ENCODE results near the gene ATP2B2.

DNA sequence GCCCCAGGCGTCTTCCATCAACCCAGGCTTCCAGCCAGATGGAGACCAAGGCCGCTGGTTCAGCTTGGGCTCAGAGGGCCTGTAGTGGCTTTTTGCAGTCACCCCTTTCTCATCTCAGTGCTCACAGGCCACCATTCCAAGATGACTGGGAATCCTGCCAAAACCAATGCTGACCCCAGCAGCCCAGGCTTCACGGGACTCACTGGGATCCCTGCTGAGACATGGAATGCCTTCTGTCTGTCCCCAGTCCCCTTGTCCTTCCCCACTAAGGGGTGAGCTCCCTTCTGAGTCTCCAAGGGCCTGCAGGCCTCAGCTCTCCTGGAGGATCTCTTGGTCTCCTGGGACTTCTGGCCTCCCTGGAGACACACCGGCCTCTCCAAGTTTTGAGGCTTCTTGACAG is 107.0 kb downstream of the ATP2B2 start:
- TF ChIP-seq POLR2A (IDR thresholded peaks at IDR 0.05) (no peak), CTCF (IDR thresholded peaks at IDR 0.05) (no peak)

All from tibial nerve (tissue), 3 donors.